ENCODE results near the gene RABGAP1.

RABGAP1 gene

DNA sequence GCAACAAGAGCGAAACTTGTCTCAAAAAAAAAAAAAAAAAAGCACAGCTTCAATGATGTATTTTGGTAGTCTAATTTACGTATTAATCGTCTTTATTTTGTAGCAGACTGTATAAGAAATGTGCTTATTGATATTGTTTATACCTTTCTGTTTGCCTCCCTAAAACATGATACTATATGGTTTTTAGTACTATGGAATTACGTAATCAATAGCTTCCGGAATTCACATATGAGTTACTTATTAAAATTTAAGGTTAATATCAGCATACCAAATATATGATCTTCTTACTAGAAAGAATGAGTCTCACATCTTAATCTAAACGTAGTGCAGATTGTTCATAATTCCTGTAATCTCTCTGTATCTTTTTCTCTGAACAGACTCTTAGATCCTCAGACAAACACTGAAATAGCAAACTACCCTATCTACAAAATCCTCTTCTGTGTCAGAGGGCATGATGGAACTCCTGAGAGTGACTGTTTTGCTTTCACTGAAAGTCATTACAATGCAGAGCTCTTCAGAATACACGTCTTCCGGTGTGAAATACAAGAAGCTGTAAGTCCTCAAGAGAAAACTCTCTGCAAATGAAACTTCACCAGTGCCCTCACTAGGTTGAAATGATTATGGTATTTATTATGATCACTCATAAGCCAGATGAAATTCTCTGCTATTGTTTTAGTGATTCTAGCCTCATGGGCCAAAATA is 48.3 kb downstream of the RABGAP1 start:
- TF ChIP-seq, protein P1, sequence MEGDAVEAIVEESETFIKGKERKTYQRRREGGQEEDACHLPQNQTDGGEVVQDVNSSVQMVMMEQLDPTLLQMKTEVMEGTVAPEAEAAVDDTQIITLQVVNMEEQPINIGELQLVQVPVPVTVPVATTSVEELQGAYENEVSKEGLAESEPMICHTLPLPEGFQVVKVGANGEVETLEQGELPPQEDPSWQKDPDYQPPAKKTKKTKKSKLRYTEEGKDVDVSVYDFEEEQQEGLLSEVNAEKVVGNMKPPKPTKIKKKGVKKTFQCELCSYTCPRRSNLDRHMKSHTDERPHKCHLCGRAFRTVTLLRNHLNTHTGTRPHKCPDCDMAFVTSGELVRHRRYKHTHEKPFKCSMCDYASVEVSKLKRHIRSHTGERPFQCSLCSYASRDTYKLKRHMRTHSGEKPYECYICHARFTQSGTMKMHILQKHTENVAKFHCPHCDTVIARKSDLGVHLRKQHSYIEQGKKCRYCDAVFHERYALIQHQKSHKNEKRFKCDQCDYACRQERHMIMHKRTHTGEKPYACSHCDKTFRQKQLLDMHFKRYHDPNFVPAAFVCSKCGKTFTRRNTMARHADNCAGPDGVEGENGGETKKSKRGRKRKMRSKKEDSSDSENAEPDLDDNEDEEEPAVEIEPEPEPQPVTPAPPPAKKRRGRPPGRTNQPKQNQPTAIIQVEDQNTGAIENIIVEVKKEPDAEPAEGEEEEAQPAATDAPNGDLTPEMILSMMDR (IDR thresholded peaks at IDR 0.05; ENCODE audit: low read depth, low read length, missing control alignments): no peak
- H3K4me3 ChIP-seq (ENCODE audit: low read depth, low read length): no peak overlapping the region
- peak; percentile 33 for DNase-seq (ENCODE audit: low read depth)

DNA sequence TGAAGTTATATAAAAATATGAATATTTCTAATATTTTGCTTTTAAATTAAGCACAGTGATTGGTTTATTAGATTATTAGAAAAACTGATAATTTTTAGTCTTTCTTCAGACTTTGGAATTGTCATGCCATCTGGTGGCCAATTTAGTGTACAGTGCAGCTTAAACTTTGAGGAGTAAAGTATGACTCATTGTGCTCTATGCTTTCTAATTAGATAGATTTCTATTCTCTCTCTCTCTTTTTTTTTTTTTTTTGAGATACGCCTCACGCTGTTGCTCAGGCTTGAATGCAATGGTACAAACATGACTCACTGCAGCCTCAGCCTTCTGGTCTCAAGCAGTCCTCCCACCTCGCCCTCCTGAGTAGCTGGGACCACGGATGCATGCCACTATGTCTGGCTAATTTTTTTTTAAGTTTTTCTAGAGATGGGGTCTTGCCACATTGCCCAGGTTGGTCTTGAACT is 50.6 kb downstream of the RABGAP1 start:
- peak; percentile 24 for DNase-seq (ENCODE audit: low read depth)
- H3K4me3 ChIP-seq (ENCODE audit: low read depth, low read length): no peak overlapping the region
- TF ChIP-seq, protein P1 (IDR thresholded peaks at IDR 0.05; ENCODE audit: low read depth, low read length, missing control alignments): peak; percentile 48

DNA sequence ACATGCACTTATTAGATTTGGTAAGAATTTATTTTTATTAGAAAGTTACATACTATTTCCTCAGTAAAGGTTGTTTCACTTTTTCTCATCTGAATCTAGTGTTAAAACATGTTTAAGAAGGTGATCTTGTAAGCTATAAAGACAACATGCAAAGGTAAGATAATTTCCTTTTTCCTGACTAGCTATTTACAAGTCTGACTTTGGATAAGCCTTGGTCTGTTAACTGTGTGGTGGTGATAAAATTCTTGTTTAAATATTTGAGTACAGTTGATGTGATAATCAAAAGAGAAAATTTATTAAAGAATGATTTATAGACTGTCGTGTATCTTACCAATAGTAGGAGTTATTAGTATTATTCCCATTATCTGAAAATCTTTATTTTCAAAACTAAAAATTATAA is 55.8 kb downstream of the RABGAP1 start:
- H3K4me3 ChIP-seq (ENCODE audit: low read depth, low read length): no peak overlapping the region
- TF ChIP-seq, protein P1 (IDR thresholded peaks at IDR 0.05; ENCODE audit: low read depth, low read length, missing control alignments): no peak

DNA sequence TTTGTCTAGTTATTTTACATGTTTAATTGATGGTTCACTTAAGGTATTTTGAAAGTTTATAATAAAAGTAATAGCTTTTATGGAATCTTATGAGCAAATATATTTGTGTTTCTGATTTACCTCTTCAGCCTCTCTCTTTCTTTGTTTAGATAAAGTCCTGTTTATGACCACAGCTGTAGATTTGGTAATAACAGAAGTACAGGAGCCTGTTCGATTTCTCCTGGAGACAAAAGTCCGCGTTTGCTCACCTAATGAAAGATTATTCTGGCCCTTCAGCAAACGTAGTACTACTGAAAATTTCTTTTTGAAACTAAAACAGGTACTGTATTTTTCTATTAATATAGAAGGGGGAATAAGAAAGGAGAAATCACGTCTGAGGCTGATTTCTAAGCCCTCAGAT is 57.6 kb downstream of the RABGAP1 start:
- TF ChIP-seq, protein P1 (IDR thresholded peaks at IDR 0.05; ENCODE audit: low read depth, low read length, missing control alignments): no peak
- no peak for DNase-seq (ENCODE audit: low read depth)
- H3K4me3 ChIP-seq (ENCODE audit: low read depth, low read length): no peak overlapping the region

More for the DNA sequence above, 55.8 kb downstream of the RABGAP1 start:
- DNase-seq (ENCODE audit: low read depth): no peak

DNA sequence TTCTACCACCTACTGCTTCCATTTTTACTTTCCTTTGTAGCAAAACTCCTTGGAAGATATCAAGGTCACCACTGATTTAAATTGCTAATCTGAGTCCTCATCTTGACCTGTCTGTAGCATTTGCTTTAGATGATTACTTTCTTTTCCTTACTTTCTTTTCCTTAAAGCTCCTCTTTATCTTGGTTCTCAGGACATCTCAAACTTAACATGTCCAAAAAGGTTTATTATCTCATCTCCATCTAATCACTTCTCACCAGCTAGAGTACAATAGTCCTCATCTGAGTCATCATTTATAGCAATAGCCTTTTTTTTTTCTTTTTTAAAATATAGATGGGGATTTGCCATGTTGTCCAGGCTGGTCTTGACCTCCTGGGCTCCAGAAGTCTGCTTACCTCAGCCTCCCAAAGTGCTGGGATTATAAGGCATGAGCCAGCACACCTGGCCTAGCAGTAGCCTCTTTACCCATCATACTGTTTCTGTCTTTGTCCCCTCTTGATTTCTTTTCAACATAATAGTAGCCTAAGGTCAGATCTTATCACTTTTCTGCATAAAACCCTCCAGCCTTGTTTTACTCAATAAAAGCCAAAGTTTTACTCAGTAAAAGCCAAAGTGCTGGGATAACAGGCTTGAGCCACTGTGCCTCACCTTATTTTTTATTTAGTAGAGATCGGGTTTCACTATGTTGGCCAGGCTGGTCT is 59.7 kb downstream of the RABGAP1 start:
- TF ChIP-seq, protein P1 (IDR thresholded peaks at IDR 0.05; ENCODE audit: low read depth, low read length, missing control alignments): no peak
- H3K4me3 ChIP-seq (ENCODE audit: low read depth, low read length): no peak overlapping the region
- no peak for DNase-seq (ENCODE audit: low read depth)

DNA sequence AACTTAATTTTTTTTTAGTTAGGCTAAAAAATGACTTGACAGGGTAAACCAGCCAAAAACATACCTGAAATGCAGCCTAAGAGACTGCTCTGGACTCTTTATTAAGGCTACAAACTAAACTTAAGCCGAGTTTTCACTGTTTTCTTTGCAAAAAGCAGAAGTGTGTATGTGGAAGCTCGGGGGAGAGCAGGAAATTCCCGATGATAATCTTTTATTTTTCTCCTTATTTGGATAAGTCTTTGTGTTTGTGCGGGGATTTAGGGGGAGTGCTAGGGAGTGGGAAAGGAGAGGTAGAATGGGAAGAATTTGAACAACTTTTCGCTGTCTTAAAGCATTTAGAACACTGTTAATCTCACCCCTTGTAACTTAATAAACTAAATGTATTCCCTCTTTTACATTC is 61.9 kb downstream of the RABGAP1 start:
- H3K4me3 ChIP-seq (ENCODE audit: low read depth, low read length): no peak overlapping the region
- TF ChIP-seq, protein P1 (IDR thresholded peaks at IDR 0.05; ENCODE audit: low read depth, low read length, missing control alignments): no peak
- DNase-seq (ENCODE audit: low read depth): no peak

Measured in GM12864 (cell line).